Naive thymus-derived CD4-positive, alpha-beta T cell (primary cell): ENCODE measurements around the gene CLDN34. TPM values are rescaled to one million over a fixed set of nuclear protein-coding genes. Genes with fewer than 3 reads are reported as not detected.

Experiments used
- ATAC-seq: fragments of 150-1000 bp; cut with Tn5 transposase; 2 replicates; pipeline ENCODE4 v1.10.0; 2021; ENCODE audit warnings: mild to moderate bottlenecking, moderate library complexity
- CTCF ChIA-PET: fragments of 350-600 bp; sonication (Branson Sonifier 250); formaldehyde crosslinking; loops from one replicate; lab custom pipeline; 2021; ENCODE audit warnings: antibody characterized with exemption; lab: Charles Lee
- POLR2A ChIA-PET: fragments of 350-600 bp; sonication (Branson Sonifier 250); formaldehyde crosslinking; loops from one replicate; lab custom pipeline; 2021; ENCODE audit warnings: antibody characterized with exemption, inconsistent platforms; lab: Charles Lee
- DNase-seq, 9 donors: peaks; one replicate each; pipeline versions ENCODE4 v3.0.0 to v3.0.0-alpha.2; 2020 to 2022; ENCODE audit warnings: mixed read lengths in 1 of 9
- H3K27ac ChIP-seq: one replicate; pipeline ENCODE4 v1.7.0; 2013; ENCODE audit warnings: mild to moderate bottlenecking, low read depth, low read length, moderate library complexity
- H3K27me3 ChIP-seq, 2 donors: one replicate each; pipeline ENCODE4 v1.7.0; 2013; ENCODE audit warnings: low read length in 2 of 2, mild to moderate bottlenecking in 2 of 2, moderate library complexity in 2 of 2; ENCODE audit not compliant: control insufficient read depth in 2 of 2, insufficient read depth in 2 of 2
- H3K36me3 ChIP-seq, 3 experiments: 1 replicate in 2 of 3; 2 replicates in 1 of 3; pipeline ENCODE4 v1.7.0; 2013; ENCODE audit warnings: low read length in 3 of 3, mild to moderate bottlenecking in 3 of 3, moderate library complexity in 1 of 3; ENCODE audit not compliant: insufficient read depth in 3 of 3, control insufficient read depth in 2 of 3
- H3K4me1 ChIP-seq, 2 donors: one replicate each; pipeline ENCODE4 v1.7.0; 2013; ENCODE audit warnings: low read length in 2 of 2, mild to moderate bottlenecking in 2 of 2, moderate library complexity in 1 of 2; ENCODE audit not compliant: control insufficient read depth in 2 of 2, insufficient read depth in 2 of 2
- H3K4me3 ChIP-seq: 2 replicates; pipeline ENCODE4 v1.7.0; 2013; ENCODE audit warnings: mild to moderate bottlenecking, low read length
- H3K9me3 ChIP-seq, 3 experiments: 1 replicate in 2 of 3; 2 replicates in 1 of 3; pipeline ENCODE4 v1.7.0; 2013; ENCODE audit warnings: low read length in 3 of 3; ENCODE audit not compliant: control insufficient read depth in 2 of 3
- H3K27ac Mint-ChIP-seq, 9 donors: one replicate each; pipeline ENCODE4 v1.8.0; 2020 to 2022; ENCODE audit warnings: mixed read lengths in 9 of 9, mild to moderate bottlenecking in 8 of 9, moderate library complexity in 5 of 9, inconsistent platforms in 2 of 9
- H3K27me3 Mint-ChIP-seq, 5 donors: one replicate each; pipeline ENCODE4 v1.8.0; 2021 to 2022; ENCODE audit warnings: mixed read lengths in 5 of 5, mild to moderate bottlenecking in 1 of 5
- H3K36me3 Mint-ChIP-seq, 5 donors: one replicate each; pipeline ENCODE4 v1.8.0; 2020 to 2022; ENCODE audit warnings: mixed read lengths in 5 of 5, mild to moderate bottlenecking in 3 of 5, inconsistent platforms in 1 of 5
- H3K4me1 Mint-ChIP-seq, 7 donors: one replicate each; pipeline ENCODE4 v1.8.0; 2020 to 2022; ENCODE audit warnings: mixed read lengths in 7 of 7, mild to moderate bottlenecking in 3 of 7, inconsistent platforms in 1 of 7
- H3K4me3 Mint-ChIP-seq, 10 donors: one replicate each; pipeline ENCODE4 v1.8.0; 2020 to 2022; ENCODE audit warnings: mild to moderate bottlenecking in 10 of 10, mixed read lengths in 10 of 10, moderate library complexity in 6 of 10, inconsistent platforms in 2 of 10
- H3K9me3 Mint-ChIP-seq, 11 donors: one replicate each; pipeline ENCODE4 v1.8.0; 2020 to 2022; ENCODE audit warnings: mixed read lengths in 11 of 11, mild to moderate bottlenecking in 4 of 11, inconsistent platforms in 1 of 11, moderate library complexity in 1 of 11
- intact Hi-C, 2 donors: fragments of 100-400 bp; cut with micrococcal nuclease; formaldehyde crosslinking; loops; one replicate each; pipeline ENCODE4 v1.15.1; 2023
- polyA plus RNA-seq, 2 donors: library from polyadenylated mRNA; unstranded; fragments of 300-500 nt; fragmentation: Illumina TruSeq; gene quantifications; one replicate each; pipeline ENCODE4 v1.2.3, GENCODE V29; 2021
- total RNA-seq, 6 experiments: library from RNA in 5 of 6; stranded (reverse) in 5 of 6; gene quantifications; 1 replicate in 5 of 6; 2 replicates in 1 of 6; pipeline ENCODE4 v1.2.3 and lab custom pipeline; 2021 to 2026

Gene CLDN34
- total and polyA plus RNA-seq, 7 experiments from 2014 or later, result not detected

- no peak overlapping the region for H3K4me3 ChIP-seq
- H3K27ac ChIP-seq, result no peak overlapping the region
- H3K4me3 Mint-ChIP-seq, result no peak overlapping the region
- H3K9me3 Mint-ChIP-seq, result peaks cover 0 to 5% (median 1%) of the 10 kb centered on the region in 11 donors
- ChIA-PET CTCF (no interaction called here), POLR2A (no interaction called here)
- DNase-seq, result no peak
- no peaks in the 10 kb centered on the region for H3K36me3 ChIP-seq
- H3K4me1 ChIP-seq, result peaks cover 0 to 2% of the 10 kb centered on the region in 2 donors
- intact Hi-C loops, result no loop called here
- H3K9me3 ChIP-seq, result no peaks in the 10 kb centered on the region
- no peaks in the 10 kb centered on the region for H3K36me3 Mint-ChIP-seq
- peaks cover 0 to 4% (median 0%) of the 10 kb centered on the region in 7 donors for H3K4me1 Mint-ChIP-seq
- no peaks in the 10 kb centered on the region for H3K27me3 ChIP-seq
- no peak overlapping the region for H3K27ac Mint-ChIP-seq
- H3K27me3 Mint-ChIP-seq, result peaks cover under 1 to 27% (median 4%) of the 10 kb centered on the region in 5 donors
- ATAC-seq, result no peak
Observed at GRCh38 chrX:9947131-9947794, 19.9 kb upstream of the CLDN34 start.

GRCh38 chrX:9948406-9948805, 18.8 kb upstream of the CLDN34 start:
- Mint-ChIP-seq H3K27me3 (peaks cover 0 to 20% (median 4%) of the 10 kb centered on the region in 5 donors), H3K4me3 (no peak overlapping the region), H3K4me1 (no peaks in the 10 kb centered on the region), H3K27ac (no peak overlapping the region), H3K9me3 (peaks cover 0 to 10% (median 1%) of the 10 kb centered on the region in 11 donors), H3K36me3 (peaks cover 0 to 2% (median 0%) of the 10 kb centered on the region in 5 donors)
- no peaks in the 10 kb centered on the region for H3K36me3 ChIP-seq
- DNase-seq, result no peak
- CTCF ChIA-PET, result no interaction called here
- no peak overlapping the region for H3K27ac ChIP-seq
- no peaks in the 10 kb centered on the region for H3K4me1 ChIP-seq
- H3K27me3 ChIP-seq, result no peaks in the 10 kb centered on the region
- intact Hi-C loops, result no loop called here
- H3K9me3 ChIP-seq, result no peaks in the 10 kb centered on the region
- ATAC-seq, result no peak
- no peak overlapping the region for H3K4me3 ChIP-seq
- POLR2A ChIA-PET, result no interaction called here

GRCh38 chrX:9952300-9952699, 14.9 kb upstream of the CLDN34 start:
- no peak for DNase-seq
- H3K27ac ChIP-seq, result no peak overlapping the region
- intact Hi-C loops, result no loop called here
- no peak overlapping the region for H3K4me3 Mint-ChIP-seq
- peaks cover 0 to 19% (median 4%) of the 10 kb centered on the region in 5 donors for H3K27me3 Mint-ChIP-seq
- no peaks in the 10 kb centered on the region for H3K4me1 ChIP-seq
- H3K27me3 ChIP-seq, result no peaks in the 10 kb centered on the region
- H3K36me3 Mint-ChIP-seq, result peaks cover 0 to 4% (median 0%) of the 10 kb centered on the region in 5 donors
- no peaks in the 10 kb centered on the region for H3K4me1 Mint-ChIP-seq
- H3K27ac Mint-ChIP-seq, result no peak overlapping the region
- no peaks in the 10 kb centered on the region for H3K9me3 ChIP-seq
- peaks cover 0 to 19% (median 1%) of the 10 kb centered on the region in 11 donors for H3K9me3 Mint-ChIP-seq
- H3K36me3 ChIP-seq, result no peaks in the 10 kb centered on the region
- ChIA-PET POLR2A (no interaction called here), CTCF (no interaction called here)
- ATAC-seq, result no peak
- H3K4me3 ChIP-seq, result no peak overlapping the region

- H3K27me3 ChIP-seq, result no peaks in the 10 kb centered on the region
- ChIA-PET POLR2A (no interaction called here), CTCF (no interaction called here)
- no peaks in the 10 kb centered on the region for H3K4me1 ChIP-seq
- H3K36me3 ChIP-seq, result no peaks in the 10 kb centered on the region
- no peaks in the 10 kb centered on the region for H3K4me1 Mint-ChIP-seq
- intact Hi-C loops, result no loop called here
- ATAC-seq (no peak), DNase-seq (no peak)
- H3K9me3 ChIP-seq, result no peaks in the 10 kb centered on the region
- peaks cover 0 to 4% (median 0%) of the 10 kb centered on the region in 5 donors for H3K36me3 Mint-ChIP-seq
- H3K9me3 Mint-ChIP-seq, result peaks cover 0 to 19% (median 1%) of the 10 kb centered on the region in 11 donors
- H3K27ac ChIP-seq, result no peak overlapping the region
- no peak overlapping the region for H3K27ac Mint-ChIP-seq
- H3K4me3 Mint-ChIP-seq, result no peak overlapping the region
- H3K27me3 Mint-ChIP-seq, result peaks cover 0 to 14% (median 5%) of the 10 kb centered on the region in 5 donors
- H3K4me3 ChIP-seq, result no peak overlapping the region
Observed at GRCh38 chrX:9953396-9953795, 13.8 kb upstream of the CLDN34 start.

GRCh38 chrX:9955506-9955905, 11.7 kb upstream of the CLDN34 start:
- Mint-ChIP-seq H3K9me3 (peaks cover 0 to 19% (median 1%) of the 10 kb centered on the region in 11 donors), H3K4me3 (no peak overlapping the region), H3K4me1 (no peaks in the 10 kb centered on the region), H3K36me3 (peaks cover 0 to 4% (median 0%) of the 10 kb centered on the region in 5 donors), H3K27me3 (peaks cover 6 to 14% (median 10%) of the 10 kb centered on the region in 5 donors), H3K27ac (no peak overlapping the region)
- DNase-seq, result no peak
- H3K36me3 ChIP-seq, result no peaks in the 10 kb centered on the region
- no peak for ATAC-seq
- no peaks in the 10 kb centered on the region for H3K9me3 ChIP-seq
- ChIA-PET CTCF (no interaction called here), POLR2A (no interaction called here)
- no peak overlapping the region for H3K4me3 ChIP-seq
- H3K4me1 ChIP-seq, result no peaks in the 10 kb centered on the region
- no peaks in the 10 kb centered on the region for H3K27me3 ChIP-seq
- H3K27ac ChIP-seq, result no peak overlapping the region
- intact Hi-C loops, result no loop called here

GRCh38 chrX:9957743-9958142, 9.4 kb upstream of the CLDN34 start:
- ATAC-seq (no peak), DNase-seq (no peak)
- H3K27me3 ChIP-seq, result no peaks in the 10 kb centered on the region
- no peaks in the 10 kb centered on the region for H3K9me3 ChIP-seq
- ChIA-PET POLR2A (no interaction called here), CTCF (no interaction called here)
- H3K36me3 ChIP-seq, result no peaks in the 10 kb centered on the region
- intact Hi-C loops, result no loop called here
- peaks cover 0 to 4% (median 0%) of the 10 kb centered on the region in 5 donors for H3K36me3 Mint-ChIP-seq
- peak overlapping the region in 1 of 10 donors; percentile 1 for H3K4me3 Mint-ChIP-seq
- H3K4me1 Mint-ChIP-seq, result no peaks in the 10 kb centered on the region
- peaks cover 0 to 11% (median 0%) of the 10 kb centered on the region in 11 donors for H3K9me3 Mint-ChIP-seq
- no peak overlapping the region for H3K27ac Mint-ChIP-seq
- peaks cover 6 to 16% (median 15%) of the 10 kb centered on the region in 5 donors for H3K27me3 Mint-ChIP-seq
- H3K4me1 ChIP-seq, result no peaks in the 10 kb centered on the region
- no peak overlapping the region for H3K4me3 ChIP-seq
- H3K27ac ChIP-seq, result no peak overlapping the region

GRCh38 chrX:9958183-9958582, 9.0 kb upstream of the CLDN34 start:
- no peaks in the 10 kb centered on the region for H3K4me1 Mint-ChIP-seq
- H3K27ac Mint-ChIP-seq, result no peak overlapping the region
- CTCF ChIA-PET, result no interaction called here

More at GRCh38 chrX:9958183-9958582, 9.0 kb upstream of the CLDN34 start:
- Histone ChIP-seq H3K27me3 (no peaks in the 10 kb centered on the region), H3K4me1 (no peaks in the 10 kb centered on the region), H3K27ac (no peak overlapping the region), H3K9me3 (no peaks in the 10 kb centered on the region), H3K4me3 (no peak overlapping the region), H3K36me3 (no peaks in the 10 kb centered on the region)
- Mint-ChIP-seq H3K27me3 (peaks cover 6 to 16% (median 15%) of the 10 kb centered on the region in 5 donors), H3K4me3 (no peak overlapping the region), H3K36me3 (peaks cover 0 to 4% (median 0%) of the 10 kb centered on the region in 5 donors), H3K9me3 (peaks cover 0 to 11% (median 0%) of the 10 kb centered on the region in 11 donors)
- DNase-seq (no peak), ATAC-seq (no peak)
- POLR2A ChIA-PET, result no interaction called here
- intact Hi-C loops, result no loop called here
